NCI-H1048 (cell line): ENCODE results near the gene ARSB.
"Not testable (repeated sequence)": the region's sequence is repeated elsewhere in the genome, so short reads cannot be mapped to it uniquely, and the experiment has no call there.

Experiments used
- DNase-seq: peaks from one replicate; lab custom pipeline; 2025; lab: John Stamatoyannopoulos, UW

ARSB gene

DNA sequence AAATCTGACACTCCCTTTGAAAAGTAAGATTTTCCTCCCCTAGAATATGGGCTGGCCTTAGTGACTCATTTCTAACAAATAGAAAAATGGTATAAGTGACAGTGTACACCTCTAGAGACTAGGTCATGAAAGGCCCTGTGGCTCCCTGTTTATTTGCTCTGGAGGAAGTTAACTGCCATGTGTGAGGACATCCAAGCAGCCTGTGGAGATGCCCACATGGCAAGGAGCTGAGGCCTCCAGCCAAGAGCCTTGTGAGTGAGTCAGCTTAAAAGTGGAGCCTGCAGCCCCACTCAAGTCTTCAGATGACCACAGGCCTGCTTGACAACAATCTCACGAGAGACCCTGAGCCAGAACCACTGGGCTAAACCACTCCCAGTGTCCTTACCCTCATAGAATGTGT lies 208.5 kb downstream of the ARSB start:
- DNase-seq = no peak

DNA sequence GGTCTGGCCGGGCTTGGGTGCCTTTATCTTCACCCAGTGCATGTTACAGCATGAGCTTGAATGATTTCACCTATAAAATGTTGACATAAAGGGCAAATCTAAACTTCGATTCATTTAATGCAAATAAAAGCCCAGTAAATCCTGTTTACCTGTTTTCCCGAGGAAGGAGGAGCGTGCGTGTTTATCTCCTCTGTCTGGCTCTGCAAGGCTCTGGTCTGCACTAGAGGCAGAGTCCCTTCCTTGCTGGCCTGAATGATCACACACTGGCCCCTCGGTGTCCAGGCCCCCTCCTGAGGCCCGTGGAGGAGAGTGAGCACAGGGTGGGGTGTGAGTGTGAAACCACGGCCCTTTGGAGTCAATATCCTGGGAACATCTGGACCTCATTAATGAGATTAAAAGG lies 211.5 kb downstream of the ARSB start:
- no peak for DNase-seq

DNA sequence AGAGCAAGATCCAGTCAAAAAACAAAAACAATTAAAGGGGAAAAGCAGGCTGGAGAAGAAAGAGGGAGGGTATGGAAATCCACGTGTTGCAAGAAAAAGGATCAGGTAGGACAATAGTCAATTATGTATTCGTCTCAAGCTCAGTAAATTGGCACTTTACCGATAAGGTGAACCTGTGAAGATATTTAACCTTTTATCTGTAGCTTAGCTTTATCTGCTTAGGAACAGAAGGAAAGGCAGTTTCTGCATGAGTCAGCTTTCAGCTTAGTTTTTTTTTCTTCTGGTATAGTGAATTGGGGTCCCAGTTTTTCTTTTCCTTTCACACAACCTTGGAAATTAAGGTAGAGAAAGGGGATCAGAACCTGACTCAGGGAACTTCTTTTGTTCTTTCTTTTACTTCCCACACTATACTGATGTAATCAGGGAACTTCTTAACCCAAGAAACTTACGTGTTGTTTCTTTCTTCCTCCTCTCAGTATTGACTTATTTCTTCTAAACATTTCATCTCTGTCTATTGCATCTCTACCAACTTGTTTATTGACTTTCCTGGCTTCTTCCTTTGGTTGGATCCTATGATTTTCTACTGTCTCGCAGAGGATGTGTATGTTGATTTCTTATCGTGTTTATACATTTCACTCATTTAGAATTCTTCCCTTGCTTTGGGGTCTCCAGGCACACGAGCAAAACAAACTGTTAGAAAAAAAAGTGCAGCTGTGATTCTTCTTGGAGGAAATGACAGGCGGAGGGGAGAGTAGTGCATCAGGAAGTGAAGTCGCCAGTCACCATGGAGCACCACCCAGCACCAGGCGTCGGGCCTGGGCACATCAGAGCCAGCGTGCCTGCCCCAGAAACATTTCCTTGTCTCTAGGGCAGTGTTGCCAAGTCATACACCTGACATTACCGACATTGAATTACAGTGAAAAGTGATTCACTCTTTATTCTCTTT lies 213.6 kb downstream of the ARSB start:
- DNase-seq = no peak

DNA sequence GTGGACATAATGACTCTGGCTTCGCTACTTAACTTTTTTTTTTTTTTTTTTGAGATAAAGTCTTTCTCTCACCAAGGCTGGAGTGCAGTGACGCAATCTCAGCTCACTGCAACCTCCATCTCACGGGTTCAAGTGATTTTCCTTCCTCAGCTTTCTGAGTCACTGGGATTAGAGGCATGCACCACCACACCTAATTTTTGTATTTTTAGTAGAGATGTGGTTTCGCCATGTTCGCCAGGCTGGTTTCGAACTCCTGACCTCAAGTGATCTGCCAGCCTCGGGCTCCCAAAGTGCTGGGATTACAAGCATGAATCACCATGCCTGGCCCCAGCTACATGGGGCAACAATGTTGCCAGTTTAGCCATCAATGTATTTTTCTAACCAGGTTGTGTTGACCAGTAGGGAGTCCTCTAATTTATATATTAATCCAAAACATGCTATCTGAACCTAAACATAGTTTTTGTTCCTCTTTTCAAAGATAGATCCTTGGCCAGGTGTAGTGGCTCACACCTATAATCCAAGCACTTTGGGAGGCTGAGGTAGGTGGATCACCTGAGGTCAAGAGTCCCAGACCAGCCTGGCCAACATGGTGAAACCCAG lies 216.2 kb downstream of the ARSB start:
- no peak for DNase-seq

DNA sequence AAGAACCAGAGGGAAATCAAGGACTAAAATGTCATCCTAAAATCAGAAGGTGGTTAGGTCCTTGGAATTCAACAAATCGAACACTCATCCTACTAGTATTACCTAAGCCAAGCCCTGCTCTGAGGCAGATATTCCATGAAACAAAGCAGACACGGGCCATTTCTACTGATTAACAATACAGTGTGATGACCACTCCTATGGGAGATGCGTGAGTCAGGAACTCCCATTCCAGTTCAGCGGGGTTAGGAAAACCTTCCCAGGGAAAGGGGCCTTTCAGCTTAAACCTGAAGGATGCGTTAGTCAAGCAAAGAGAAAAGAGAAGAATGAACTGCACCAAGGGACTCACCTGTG lies 218.7 kb downstream of the ARSB start:
- no peak for DNase-seq

DNA sequence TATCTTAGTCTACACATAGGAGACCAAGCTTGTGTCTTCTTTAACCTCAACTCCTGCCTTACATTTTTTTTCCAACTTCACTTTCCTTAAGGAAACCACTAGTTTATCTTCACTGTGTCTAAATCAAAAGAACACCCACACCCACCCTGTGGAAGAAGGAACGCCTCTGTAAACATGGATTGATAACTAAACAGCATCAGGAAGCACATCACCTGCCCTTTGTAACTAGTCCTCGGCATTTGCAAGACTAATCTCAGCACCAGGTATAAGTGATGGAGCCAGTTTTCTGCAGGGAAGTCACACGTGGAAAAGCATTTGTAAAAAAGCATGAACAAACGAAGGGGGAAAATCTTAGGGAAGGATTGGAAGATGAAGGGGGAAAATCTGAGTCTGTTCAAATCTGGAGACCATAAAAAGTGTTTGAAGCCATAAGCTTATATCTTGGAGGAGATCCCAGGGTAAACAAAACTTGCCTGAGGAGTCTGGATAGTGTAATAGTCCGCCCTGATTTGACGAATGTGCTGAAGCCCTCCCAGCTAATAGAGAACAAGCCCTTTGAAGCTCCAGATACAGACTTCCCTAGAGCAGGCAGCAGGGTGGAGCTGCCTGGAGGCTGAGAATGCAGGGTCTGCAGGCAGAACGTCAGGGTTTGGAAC lies 219.2 kb downstream of the ARSB start:
- no peak for DNase-seq

DNA sequence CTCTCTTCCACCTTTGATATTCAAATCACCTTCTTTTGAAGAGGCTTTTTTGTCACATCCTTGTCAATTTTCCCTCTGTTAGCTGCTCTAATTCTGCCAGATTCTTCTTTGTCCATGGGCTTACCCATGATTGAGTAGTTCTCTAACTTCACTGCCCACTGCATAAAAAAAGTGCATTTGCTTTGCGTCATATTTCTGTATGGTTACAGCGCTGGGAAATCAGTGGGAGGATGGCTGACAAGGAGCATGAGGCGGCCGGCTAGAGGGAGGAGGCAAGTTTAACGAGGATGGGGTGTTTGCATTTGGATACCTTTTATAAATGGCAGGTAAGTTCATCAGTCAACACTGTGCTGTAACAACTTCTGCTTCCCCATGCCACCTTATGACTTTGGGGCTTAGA lies 220.0 kb downstream of the ARSB start:
- no peak for DNase-seq

DNA sequence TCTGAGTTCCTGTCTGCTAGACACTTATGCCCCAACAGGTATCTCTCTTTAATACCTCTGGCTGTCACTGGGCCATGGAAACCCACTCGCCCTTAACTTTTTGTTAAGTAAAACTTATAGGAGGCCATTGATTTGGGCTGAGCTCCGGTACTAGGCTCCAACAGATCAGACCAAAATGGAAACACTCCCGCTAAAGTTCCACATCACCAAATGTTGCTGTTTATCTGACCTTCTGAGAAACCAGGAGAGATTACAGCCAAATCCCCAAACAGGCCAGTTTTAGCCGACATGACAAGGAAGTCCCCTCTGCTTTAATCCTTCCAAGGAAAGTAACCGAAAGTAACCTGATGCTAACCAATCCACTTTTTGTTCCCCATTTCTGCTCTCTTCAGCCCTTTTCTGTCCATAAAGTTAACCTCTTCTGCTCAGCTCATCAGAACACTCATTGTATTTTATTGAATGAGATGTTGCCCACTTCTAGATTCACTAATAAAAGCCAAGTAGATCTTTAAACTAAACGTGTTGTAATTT lies 221.4 kb downstream of the ARSB start:
- no peak for DNase-seq

DNA sequence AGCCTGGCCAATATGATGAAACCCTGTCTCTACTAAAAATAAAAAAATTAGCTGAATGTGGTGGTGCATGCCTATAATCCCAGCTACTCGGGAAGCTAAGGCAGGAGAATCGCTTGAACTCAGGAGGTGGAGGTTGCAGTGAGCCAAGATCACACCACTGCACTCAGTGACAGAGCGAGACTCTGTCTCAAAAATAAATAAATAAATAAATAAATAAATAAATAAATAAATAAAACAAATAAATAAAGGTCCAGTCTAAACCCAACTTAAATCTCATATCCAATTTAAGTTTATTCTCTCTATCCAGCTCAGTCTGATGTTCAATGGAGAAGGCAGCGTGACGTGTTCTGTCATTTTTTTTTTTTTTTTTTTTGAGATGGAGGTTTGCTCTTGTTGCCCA lies 222.4 kb downstream of the ARSB start:
- DNase-seq = not testable (repeated sequence)

DNA sequence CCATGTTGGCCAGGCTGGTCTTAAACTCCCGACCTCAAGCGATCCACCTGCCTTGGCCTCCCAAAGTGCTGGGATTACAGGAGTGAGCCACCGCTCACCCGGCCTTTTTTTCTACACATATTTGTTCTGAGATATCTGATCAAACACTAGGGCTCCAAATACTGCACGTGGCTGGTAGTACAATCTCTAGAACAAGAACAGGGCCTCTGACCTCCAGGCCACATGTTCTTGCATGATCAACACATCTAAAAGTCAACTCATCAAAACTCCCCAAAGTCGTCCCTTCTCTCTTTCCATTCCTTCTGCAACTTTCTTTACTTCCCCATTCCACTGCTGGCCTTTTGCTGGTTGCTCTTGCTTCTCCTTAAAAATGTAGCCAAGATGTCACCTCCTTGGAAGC lies 223.3 kb downstream of the ARSB start:
- no peak for DNase-seq

DNA sequence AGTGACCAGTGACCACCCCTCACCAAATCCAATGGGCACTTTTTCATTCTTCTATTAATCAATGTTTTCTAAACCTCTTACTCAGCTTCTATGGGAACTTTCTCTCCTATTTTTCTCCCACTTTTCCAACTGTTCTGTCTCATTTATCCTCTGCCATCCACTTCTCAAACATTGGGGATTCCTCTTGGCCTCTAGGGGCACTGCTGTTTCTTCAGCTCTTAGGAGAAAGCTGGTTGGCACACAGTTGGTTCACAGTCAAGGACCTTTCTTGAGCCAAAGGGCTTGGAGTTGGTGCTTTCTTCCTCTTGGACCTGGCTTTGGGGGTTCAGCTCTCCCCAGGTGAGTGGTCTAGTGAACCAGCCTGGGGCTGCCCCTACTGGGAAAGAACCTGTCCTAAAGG lies 224.3 kb downstream of the ARSB start:
- DNase-seq = no peak

DNA sequence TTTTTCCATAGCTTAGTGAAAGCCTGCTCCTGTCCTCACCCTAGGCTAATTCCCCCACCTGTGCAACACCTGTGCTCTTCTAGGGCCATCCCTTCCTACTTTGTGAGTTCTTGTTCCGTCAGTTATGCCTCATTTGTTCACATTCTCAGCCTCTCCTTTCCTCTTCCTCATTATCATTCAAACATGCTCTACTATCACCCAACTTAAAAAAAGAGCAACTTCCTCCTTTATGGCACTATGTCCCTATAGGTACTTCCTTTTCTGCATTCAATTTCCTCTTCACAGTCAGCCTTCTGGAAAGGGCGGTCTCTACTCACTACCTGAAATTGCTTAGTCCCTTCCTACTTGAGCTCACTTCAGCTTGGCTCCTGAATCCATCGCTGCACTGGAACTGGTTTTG lies 224.7 kb downstream of the ARSB start:
- DNase-seq = no peak

DNA sequence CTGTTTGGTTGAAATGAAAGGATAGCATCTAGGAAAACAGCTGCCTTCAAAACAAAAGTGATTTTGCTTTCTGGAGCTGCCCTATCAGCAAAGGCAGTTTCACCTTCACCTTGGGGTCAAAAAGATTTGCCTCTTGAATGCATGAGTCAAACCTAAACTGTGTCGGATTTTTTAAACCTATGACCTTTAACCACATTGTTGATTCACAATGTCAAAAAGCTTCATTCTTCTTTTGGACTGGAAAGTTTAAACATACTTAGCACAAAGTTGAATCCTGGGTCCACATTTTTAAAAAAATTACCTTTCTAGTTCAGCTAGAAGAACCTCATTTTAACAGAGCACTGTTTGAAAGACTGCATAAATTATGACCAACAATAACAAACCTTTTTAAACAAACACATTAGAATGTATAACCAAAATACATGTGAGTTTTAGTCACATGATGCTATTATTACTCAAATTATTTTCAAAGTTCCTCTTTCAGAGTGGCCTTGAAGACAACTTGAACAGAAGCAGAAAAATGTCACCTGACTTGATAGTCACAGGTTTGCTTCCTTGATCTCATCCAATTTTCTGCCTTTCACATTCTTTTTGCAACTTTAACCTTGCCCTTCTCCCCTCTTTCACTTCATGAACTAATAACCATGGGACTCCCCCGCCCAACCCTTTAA lies 226.8 kb downstream of the ARSB start:
- DNase-seq = no peak

DNA sequence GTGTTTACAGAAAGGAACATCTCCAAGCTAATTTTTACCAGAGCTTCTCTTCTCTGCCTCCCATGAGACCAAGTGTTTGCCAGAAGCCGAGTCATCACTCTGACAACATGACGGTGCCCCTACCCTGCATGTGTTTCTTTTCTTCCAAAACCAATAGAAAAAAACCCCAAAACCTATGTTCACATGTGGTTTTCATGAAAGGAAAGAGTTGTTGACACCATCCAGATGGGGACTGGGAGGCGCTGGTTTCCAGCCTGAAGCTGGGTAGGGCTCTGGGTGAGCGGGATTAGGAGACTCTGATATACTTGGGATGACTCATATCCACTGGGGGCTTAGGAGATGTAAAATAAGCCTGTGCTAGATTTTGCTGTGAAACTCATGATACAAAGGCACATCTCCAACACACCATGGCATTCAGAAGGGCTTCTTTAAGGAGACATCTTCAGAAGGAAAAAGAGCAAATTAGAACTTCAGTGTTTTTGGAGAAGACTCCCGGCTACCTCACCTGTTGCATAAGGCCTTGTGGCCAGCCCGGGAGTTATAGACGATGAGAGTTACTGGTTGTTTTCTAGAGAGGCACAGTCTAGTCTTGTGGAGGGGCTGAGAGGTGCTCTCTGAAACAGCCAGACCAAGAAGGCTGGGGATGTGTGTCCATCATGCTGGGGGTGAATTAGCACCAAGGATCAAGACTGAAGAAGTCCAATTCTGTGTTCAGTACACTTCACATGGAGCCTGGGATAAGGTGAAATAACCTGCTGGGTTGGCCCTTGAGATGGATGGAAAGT lies 227.6 kb downstream of the ARSB start:
- no peak for DNase-seq

DNA sequence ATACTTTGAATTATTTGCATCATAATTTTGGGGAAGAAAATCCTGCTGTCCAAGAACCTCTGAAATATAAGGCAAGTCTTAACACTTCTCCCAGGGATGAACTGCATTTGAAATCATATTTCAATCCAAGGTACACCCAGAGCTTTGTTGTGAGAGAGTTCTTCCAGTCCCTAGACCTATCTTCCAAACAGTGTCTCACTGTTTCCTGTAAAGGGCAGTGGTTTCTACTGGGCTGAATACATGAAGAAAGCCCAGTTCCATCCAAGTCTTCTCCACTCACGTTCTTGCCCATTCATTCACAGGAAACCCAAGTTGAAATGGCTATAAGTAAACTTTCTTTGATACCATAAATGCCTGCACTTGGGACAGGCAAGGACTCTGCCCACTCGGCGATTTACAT lies 228.3 kb downstream of the ARSB start:
- no peak for DNase-seq

DNA sequence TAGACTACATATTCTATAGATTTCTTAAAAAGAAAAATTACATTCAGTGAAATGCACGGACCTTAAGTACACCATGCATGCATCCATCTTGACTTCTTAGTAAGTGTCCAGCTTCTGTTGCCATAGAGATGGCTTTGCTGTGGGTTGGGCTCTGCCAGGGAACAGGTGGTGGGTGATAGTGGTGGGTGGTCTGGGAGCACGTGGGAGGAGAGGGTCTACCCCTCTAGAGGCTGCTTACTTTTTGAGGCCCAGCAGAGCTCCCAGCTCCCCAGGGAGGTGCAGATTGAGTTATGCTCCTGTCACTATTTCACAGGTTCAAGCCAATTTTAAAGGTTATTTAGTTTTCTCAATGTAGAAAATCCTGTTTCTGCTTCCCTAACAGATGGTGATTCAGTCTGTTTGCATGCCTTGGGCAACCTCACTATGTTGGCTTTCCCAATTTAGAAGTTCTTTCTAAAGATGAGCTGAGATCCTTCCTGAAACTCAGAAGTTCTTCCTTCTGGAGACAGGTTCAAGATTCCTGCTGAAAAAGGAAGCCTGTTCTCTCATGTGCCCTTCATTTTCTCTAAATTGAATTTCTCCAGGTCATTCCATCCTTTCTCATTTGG lies 229.2 kb downstream of the ARSB start:
- no peak for DNase-seq

DNA sequence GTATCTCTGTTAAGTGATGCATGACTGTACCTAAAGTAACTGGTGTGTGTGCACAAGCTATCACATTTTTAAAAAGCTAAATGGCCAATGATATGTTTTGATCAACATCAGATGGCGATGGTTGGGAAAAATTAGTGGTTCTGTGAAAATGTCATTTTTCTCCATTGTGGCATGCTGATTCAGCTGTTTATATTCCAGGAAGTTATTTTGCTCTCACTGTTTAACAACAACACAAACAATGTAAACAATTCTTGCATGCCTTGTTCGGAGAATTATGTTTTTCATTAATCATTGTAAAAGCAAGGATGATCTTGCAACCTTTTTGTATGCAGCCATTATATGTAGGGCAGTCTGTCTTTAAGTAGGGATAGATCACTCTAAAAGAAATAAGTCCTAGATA lies 230.5 kb downstream of the ARSB start:
- no peak for DNase-seq

DNA sequence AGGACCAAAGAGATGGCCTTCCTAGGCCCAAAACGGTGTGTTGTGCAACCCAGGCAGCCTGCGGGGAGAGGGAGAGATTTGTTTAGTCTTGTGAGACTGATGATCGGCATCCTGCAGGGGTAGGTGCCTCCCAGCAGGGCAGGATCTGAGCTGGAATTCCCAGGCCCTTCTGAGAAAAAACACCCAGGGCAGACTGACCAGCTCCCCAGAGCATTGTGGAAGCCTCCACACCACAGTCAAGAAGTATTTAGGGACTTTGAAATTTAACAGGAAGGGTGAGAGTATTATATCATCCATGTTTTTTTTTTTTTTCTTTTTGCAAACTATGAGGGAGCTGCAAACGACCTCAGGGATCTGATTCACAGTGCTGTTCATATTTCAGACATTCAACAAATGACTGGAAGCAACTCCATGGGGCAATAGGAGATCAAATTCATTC lies 232.0 kb downstream of the ARSB start:
- no peak for DNase-seq

DNA sequence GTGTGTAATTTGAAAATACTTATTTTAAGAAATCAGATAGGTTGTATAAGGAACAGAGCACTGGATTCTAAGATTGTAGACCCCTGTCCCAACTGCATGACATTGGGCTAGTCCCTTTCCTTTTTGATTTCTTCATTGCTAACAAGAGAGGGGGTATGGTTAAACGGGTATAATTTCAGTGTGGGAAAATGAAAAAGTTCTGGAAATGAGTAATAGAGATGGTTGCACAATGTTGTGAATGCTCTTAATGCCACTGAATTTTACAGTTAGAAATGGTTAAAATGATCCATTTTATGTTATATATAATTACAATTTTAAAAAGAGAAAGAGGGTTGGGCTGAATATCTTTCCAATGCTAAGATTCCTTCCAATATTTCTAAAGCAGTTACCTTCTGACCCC lies 233.2 kb downstream of the ARSB start:
- DNase-seq = no peak

DNA sequence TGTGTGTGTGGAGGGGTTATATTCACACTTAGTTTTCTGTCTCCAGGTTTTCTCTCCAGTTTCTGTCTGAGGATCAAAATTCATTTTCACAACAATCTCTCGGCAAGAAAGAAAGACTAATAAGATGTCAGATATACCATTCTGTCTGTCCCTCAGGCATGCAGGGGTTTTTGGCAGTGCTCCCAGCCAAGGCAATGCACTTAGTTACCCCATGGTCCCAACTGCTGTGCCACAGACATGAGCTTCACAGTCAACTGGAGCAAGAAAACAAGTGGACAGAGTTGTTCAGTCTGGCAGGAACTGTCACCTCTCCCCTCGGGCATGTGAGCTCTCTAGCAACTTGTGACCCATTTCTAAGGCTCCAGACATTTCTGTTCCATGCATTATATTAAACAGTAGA lies 234.8 kb downstream of the ARSB start:
- no peak for DNase-seq

DNA sequence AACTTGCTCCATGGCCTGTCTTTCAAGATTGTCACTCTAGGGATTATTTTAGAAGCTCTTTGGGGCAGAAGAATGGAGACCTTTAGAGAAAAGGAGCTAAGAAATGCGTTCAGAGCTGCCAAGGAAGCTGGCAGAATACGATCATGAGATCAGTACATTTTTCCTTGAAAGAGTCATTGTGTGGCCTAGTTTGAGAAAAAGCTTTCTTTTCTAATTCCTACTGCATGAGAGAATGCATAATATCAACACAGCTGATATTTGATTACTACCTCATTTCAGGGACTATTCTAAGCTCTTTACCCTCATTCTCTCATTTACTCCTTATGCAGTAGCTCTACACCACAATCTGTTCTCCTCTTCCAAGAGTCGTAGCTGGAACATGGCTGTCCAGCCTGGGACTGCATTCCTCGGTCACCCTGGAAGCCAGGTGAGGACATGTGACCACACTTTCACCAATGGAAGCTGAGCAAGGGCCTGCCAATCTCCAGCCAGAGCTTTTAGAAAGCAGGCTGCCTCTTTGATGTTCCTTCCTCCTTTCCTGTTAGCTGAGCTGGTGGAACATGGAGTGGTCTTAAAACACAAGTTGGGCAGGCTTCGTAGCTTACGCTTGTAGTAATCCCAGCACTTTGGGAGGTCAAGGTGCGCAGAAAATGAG lies 237.3 kb downstream of the ARSB start:
- DNase-seq = no peak
